Psoas muscle (tissue), 8 donors: ENCODE data around the gene SEMA3B. TPM values are rescaled to one million over a fixed set of nuclear protein-coding genes. Genes with fewer than 3 reads are reported as not detected.
A peak's percentile ranks its signal among the peaks of the same experiment; 100 is the strongest.

Source experiments
- ATAC-seq, 4 donors: fragments of 200-7000 bp; cut with Tn5 transposase; one replicate each; pipeline ENCODE4 v1.9.1; 2020; ENCODE audit warnings: moderate library complexity in 3 of 4, mild to moderate bottlenecking in 2 of 4
- DNase-seq, 2 donors: peaks; one replicate each; pipeline ENCODE4 v3.0.0-alpha.2; 2020
- H3K27ac ChIP-seq: fragments of 200-600 bp; one replicate; pipeline ENCODE4 v1.8.0; 2022
- H3K27me3 ChIP-seq, 3 donors: fragments of 200-600 bp in 1 of 3; one replicate each; pipeline versions ENCODE4 v1.6.1 to v1.8.0; 2013 to 2022; ENCODE audit warnings: low read length in 2 of 3, mild to moderate bottlenecking in 2 of 3, moderate library complexity in 1 of 3; ENCODE audit not compliant: insufficient read depth in 3 of 3
- H3K36me3 ChIP-seq, 2 donors: fragments of 200-600 bp in 1 of 2; one replicate each; pipeline versions ENCODE4 v1.6.1 to v1.8.0; 2013 to 2022; ENCODE audit warnings: low read depth in 1 of 2, mild to moderate bottlenecking in 1 of 2, moderate library complexity in 1 of 2; ENCODE audit not compliant: insufficient read depth in 1 of 2
- H3K4me1 ChIP-seq: fragments of 200-600 bp; one replicate; pipeline ENCODE4 v1.8.0; 2022
- H3K4me3 ChIP-seq: fragments of 200-600 bp; one replicate; pipeline ENCODE4 v1.8.0; 2022; ENCODE audit warnings: mild to moderate bottlenecking
- H3K9me3 ChIP-seq: fragments of 200-600 bp; one replicate; pipeline ENCODE4 v1.8.0; 2022
- CTCF ChIP-seq: fragments of 200-600 bp; IDR thresholded peaks from one replicate; pipeline ENCODE4 v1.8.0; 2022; ENCODE audit warnings: antibody characterized with exemption
- WGBS, 3 donors: extraction: QIAGEN DNeasy Blood & Tissue Kit; methylation state at CpG; one replicate each; pipeline versions ENCODE4 v1.1.6 to v1.1.7; 2013; 5-methylcytosine and 5-hydroxymethylcytosine counted together
- intact Hi-C, 2 donors: fragments of 100-400 bp; cut with DNase I; formaldehyde crosslinking; loops; one replicate each; pipeline versions ENCODE4 v1.11.0 to v1.14.2; 2022
- polyA plus RNA-seq, 3 donors: library from polyadenylated mRNA; stranded (reverse); fragments of 200-250 nt; gene quantifications; one replicate each; pipeline ENCODE4 v1.2.3, GENCODE V29; 2013
- total RNA-seq, 4 donors: library from RNA; stranded (reverse); fragmentation: NEBNext Ultra II Directional in 2 of 4; extraction: Animal tissue kit (Norgen Biotek cat#: 25700) in 2 of 4; gene quantifications; one replicate each; pipeline versions ENCODE4 v1.2.1 to v1.2.4, GENCODE V29; 2021 to 2023
- donor health status: healthy with polysubstance abuse.
- donor health status: DM: no; HTN: no; CAD: no; lungs with moderate emphysema.
- donor health status: Bipolar disorder and iron deficiency.
- donor health status: healthy.
- donor health status: DM: yes; HTN: yes; CAD: no.
- donor health status: DM: no; HTN: no; CAD: no.
- donor health status: DM: no; HTN: no; CAD: no.
- donor health status: DM: yes; HTN: yes; CAD: no.

Gene SEMA3B
- total and polyA plus RNA-seq, 7 donors: 2.1 to 6.8 (median 3.4) TPM

DNA sequence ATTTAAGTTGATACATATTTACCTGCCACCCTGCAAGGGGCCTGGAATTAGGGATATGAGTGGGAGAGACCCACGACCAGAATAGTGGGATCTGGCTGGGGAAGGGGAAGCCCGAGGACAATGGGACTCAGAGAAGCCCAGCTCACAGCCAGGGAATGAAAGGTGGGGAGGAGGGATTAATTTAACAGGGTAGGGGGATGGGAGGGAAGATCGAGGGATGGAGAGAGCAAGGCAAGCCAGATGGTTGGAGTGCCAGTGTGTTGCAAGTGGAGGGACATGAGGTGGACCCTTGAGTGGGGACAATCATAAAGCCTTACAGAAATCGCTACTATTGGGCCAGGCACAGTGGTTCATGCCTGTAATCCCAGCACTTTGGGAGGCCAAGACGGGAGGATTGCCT, 37.4 kb upstream of the SEMA3B start:
- intact Hi-C loops: loop anchor here in 1 of 2 donors (5.0 kb wide), 1 partner anchor 109 kb away; no protein-coding TSS in a partner anchor

DNA sequence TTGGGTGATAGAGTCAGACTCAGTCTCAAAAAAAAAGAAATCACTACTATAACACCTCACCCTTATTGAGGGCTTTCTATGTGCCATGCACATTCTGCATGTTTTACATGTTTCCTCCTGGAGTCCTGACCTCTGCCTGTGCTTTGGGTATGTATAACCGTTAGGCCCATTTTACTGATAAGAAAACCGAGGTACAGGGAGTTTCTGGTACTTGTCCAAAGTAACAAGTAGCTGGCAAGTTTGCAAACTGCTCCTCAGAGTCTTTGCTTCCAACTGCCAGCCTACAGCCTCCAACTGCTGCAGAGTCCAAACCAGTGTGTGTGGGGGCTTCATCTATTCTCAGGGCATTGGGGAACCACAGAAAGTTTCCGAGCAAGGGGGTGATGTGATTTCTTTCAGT, 36.6 kb upstream of the SEMA3B start:
- no peak for DNase-seq
- Histone ChIP-seq H3K4me1 (peaks cover 10% of the 10 kb centered on the region), H3K36me3 (no peaks in the 10 kb centered on the region), H3K4me3 (no peak overlapping the region), H3K9me3 (no peaks in the 10 kb centered on the region), H3K27ac (no peak overlapping the region), H3K27me3 (no peaks in the 10 kb centered on the region)
- TF ChIP-seq CTCF: no peak
- 78 to 80% (median 78%) methylated on average over 3 of the region's 3 CpGs for WGBS, 3 donors
- intact Hi-C loops: loop anchor here in 1 of 2 donors (5.0 kb wide), 1 partner anchor 110 kb away; no protein-coding TSS in a partner anchor
- ATAC-seq: no peak

More for the DNA sequence above, 37.4 kb upstream of the SEMA3B start:
- TF ChIP-seq CTCF: no peak
- H3K9me3 ChIP-seq: no peaks in the 10 kb centered on the region
- no peak overlapping the region for H3K4me3 ChIP-seq
- no peaks in the 10 kb centered on the region for H3K27me3 ChIP-seq
- DNase-seq: no peak
- H3K36me3 ChIP-seq: no peaks in the 10 kb centered on the region
- peaks cover 5% of the 10 kb centered on the region for H3K4me1 ChIP-seq
- 63 to 70% (median 67%) methylated on average over 5 of the region's 5 CpGs for WGBS, 3 donors
- H3K27ac ChIP-seq: no peak overlapping the region
- no peak for ATAC-seq

- intact Hi-C loops: loop anchor here in 1 of 2 donors (5.0 kb wide), 1 partner anchor 111 kb away; no protein-coding TSS in a partner anchor
- Histone ChIP-seq H3K27me3 (no peaks in the 10 kb centered on the region), H3K4me3 (no peak overlapping the region), H3K4me1 (peaks cover 8% of the 10 kb centered on the region), H3K27ac (no peak overlapping the region), H3K36me3 (no peaks in the 10 kb centered on the region), H3K9me3 (no peaks in the 10 kb centered on the region)
- DNase-seq (no peak), ATAC-seq (no peak)
- no peak for TF ChIP-seq CTCF
- WGBS, 3 donors: 88 to 94% (median 92%) methylated on average over 4 of the region's 4 CpGs
Measured at GRCh38 chr3:50233176-50233575, 35.8 kb upstream of the SEMA3B start.

DNA sequence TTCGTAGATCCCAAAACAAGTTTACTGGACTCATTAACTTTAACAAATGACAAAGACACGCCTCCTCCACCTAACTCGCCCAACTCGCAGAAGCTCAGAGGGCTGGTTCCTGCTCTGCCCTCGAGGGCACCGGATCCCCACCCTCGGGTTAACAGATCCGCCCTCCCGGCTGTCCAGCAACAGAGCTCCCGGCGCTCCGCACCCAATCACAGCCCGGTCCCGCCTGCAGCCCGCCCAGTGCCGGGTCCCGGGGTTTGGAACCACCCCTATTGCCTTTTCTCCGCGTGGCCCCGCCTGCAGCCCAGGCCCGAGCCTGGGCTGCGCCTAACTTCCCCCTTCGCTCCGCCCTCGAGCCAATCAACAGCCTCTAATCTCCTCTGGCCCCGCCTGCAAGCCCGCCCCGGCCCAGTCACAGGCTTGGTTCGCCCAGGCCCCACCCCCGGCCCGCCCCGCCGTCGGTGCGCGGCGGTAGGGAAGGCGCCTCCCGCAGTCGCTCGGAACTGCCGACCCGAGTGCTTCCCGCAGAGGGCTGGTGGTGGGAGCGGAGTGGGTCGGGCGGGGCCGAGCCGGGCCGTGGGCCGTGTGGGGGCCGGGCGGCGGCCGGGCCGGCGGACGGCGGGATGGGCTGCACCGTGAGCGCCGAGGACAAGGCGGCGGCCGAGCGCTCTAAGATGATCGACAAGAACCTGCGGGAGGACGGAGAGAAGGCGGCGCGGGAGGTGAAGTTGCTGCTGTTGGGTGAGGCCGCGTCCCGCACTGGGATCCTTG, 33.0 kb upstream of the SEMA3B start, which contains the start of gene GNAI2:
GNAI2 (plus strand) TSS at position 489 of the 768 bp plus-strand sequence; CDS start at position 621, 132 bp downstream.
- 1% methylated on average over 42 to 75 of the region's 75 CpGs for WGBS, 3 donors
- peak; percentile 99 for DNase-seq
- peak within 1 kb of the TSS; percentile 85 for H3K4me3 ChIP-seq
- H3K27ac ChIP-seq: peak within 1 kb of the TSS; percentile 81
- peak; percentile 93 to 97 (median 95) for ATAC-seq
- H3K27me3 ChIP-seq: no peaks in the 10 kb centered on the region
- peaks cover 16% of the 10 kb centered on the region for H3K4me1 ChIP-seq
- no peaks in the 10 kb centered on the region for H3K9me3 ChIP-seq
- no peak for TF ChIP-seq CTCF
- no peaks in the 10 kb centered on the region for H3K36me3 ChIP-seq
- intact Hi-C loops: no loop called here
